Activated CD4-positive, alpha-beta memory T cell treated with anti-CD3 and anti-CD28 coated beads for 36 hours (primary cell): ENCODE results near the gene SREK1IP1. TPM values are rescaled to one million over a fixed set of nuclear protein-coding genes. Genes with fewer than 3 reads are reported as not detected.
A peak's percentile ranks its signal among the peaks of the same experiment; 100 is the strongest.

Experiments
- CTCF ChIA-PET: fragments of 350-600 bp; sonication (Branson Sonifier 250); formaldehyde crosslinking; loops from one replicate; lab custom pipeline; 2021; ENCODE audit warnings: antibody characterized with exemption, inconsistent platforms; lab: Charles Lee
- POLR2A ChIA-PET: fragments of 350-600 bp; sonication (Branson Sonifier 250); formaldehyde crosslinking; loops from one replicate; lab custom pipeline; 2021; ENCODE audit warnings: antibody characterized with exemption; lab: Charles Lee
- DNase-seq: peaks from one replicate; pipeline ENCODE4 v3.0.0-alpha.2; 2020
- H3K27ac Mint-ChIP-seq: one replicate; pipeline ENCODE4 v1.8.0; 2021; ENCODE audit warnings: mixed read lengths
- H3K27me3 Mint-ChIP-seq: one replicate; pipeline ENCODE4 v1.8.0; 2021; ENCODE audit warnings: mixed read lengths
- H3K36me3 Mint-ChIP-seq: one replicate; pipeline ENCODE4 v1.8.0; 2021; ENCODE audit warnings: mixed read lengths
- H3K4me1 Mint-ChIP-seq: one replicate; pipeline ENCODE4 v1.8.0; 2021; ENCODE audit warnings: low read depth, mixed read lengths
- H3K4me3 Mint-ChIP-seq: one replicate; pipeline ENCODE4 v1.8.0; 2021; ENCODE audit warnings: mild to moderate bottlenecking, mixed read lengths
- H3K9me3 Mint-ChIP-seq: one replicate; pipeline ENCODE4 v1.8.0; 2021; ENCODE audit warnings: mixed read lengths
- intact Hi-C: fragments of 100-400 bp; cut with micrococcal nuclease; formaldehyde crosslinking; loops from one replicate; pipeline ENCODE4 v1.15.1; 2023
- total RNA-seq, 2 experiments: library from RNA; stranded (reverse); gene quantifications; one replicate each; pipeline ENCODE4 v1.2.3, GENCODE V29; 2021

SREK1IP1 gene
- total RNA-seq, 2 experiments from 2014 or later: 20.2 to 24.3 TPM

DNA sequence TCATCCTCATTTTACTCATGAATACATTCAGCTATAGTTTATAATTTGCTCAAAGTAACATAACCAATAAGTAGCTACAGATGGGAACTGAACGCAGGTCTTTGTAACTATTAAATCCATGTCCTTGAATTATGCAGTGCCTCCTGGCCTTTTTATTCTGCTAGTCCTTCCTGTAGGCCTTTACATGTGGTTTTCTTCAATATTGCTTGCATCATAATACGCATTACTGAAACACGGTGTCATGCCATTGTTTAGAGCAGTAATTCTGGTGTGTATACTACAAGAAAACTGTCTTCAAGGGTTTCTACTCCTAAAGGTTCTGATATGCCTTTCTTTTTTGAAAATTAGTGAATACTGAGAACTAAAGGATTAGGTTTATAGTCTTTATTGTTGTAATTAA lies 21.0 kb upstream of the SREK1IP1 start:
- Mint-ChIP-seq H3K36me3 (peaks cover 14% of the 10 kb centered on the region), H3K4me1 (no peaks in the 10 kb centered on the region), H3K9me3 (no peaks in the 10 kb centered on the region), H3K4me3 (no peak overlapping the region), H3K27me3 (no peaks in the 10 kb centered on the region), H3K27ac (no peak overlapping the region)
- CTCF ChIA-PET: no interaction called here
- POLR2A ChIA-PET: no interaction called here
- DNase-seq: no peak
- intact Hi-C loops: no loop called here

DNA sequence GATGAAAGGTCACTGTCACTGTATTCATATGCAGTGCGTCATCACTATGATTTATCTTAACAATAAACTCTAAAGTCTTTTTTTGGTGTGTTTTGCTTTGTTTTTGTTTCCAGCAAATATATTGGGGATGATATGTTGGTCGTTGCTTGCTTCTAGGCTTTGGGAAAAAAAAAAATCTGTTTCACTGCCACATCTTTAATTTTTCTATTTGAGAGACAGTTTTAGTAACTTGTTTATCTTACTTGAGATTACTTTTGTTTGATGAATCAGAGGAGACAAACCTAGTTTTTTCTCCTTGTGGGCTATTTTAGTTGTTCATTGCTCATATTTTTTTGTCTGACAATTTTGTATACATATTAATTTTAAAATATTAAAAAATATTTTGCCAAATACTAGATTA lies 19.7 kb upstream of the SREK1IP1 start:
- Mint-ChIP-seq H3K4me3 (no peak overlapping the region), H3K27ac (no peak overlapping the region), H3K27me3 (no peaks in the 10 kb centered on the region), H3K9me3 (no peaks in the 10 kb centered on the region), H3K4me1 (no peaks in the 10 kb centered on the region), H3K36me3 (peaks cover 17% of the 10 kb centered on the region)
- intact Hi-C loops: no loop called here
- ChIA-PET CTCF (no interaction called here), POLR2A (no interaction called here)
- no peak for DNase-seq

DNA sequence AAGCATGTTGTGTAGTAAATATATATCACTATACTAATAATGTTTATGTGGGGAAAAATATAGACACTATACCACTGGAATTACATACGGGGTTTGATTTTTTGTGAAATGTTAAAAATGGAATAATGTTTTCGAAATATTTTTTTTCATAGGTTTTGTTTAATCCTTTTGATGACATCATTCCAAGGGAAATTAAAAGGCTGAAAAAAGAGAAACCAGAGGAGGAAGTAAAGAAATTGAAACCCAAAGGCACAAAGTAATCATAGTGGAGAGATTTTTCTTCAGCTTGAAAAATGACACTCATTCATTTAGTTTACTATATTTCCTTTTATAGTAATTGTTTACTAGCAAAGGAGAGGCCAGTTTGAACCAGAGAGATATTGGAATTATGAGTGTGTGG lies 17.9 kb upstream of the SREK1IP1 start:
- CTCF ChIA-PET: interaction anchor here (1.1 to 6.4 kb wide), 2 partner anchors 151 to 155 kb away, joined by 4 to 67 read pairs; no protein-coding TSS in a partner anchor

DNA sequence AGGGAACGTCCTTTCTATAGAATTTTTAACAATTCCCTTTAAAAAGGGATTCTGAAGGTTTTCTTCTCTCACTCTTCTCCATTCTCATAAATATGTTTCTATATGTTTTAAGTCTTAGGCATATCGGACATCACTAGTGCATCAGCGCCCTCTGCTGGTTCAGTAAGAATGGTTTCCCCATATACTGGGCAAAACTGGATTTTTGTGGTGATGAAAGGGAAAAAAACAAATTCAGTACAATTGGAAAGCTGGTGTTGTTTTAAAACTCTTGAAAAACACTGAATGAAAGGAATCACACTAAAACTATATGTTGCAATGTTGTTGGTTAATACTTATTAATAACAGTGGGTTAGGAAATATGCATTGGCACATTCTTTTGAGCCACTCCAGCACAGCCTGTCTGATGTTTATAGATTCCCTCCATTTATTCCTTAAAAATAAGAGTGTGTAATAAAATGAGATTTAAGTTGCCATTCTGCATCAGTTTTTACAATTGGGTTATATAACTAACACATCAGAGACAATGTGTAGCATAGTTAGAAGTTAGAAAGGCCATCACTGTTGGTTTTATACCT lies 16.0 kb upstream of the SREK1IP1 start:
- Mint-ChIP-seq H3K27me3 (no peaks in the 10 kb centered on the region), H3K4me3 (no peak overlapping the region), H3K4me1 (peaks cover 2% of the 10 kb centered on the region), H3K9me3 (no peaks in the 10 kb centered on the region), H3K27ac (no peak overlapping the region), H3K36me3 (peaks cover 16% of the 10 kb centered on the region)
- ChIA-PET CTCF (interaction anchor here (0.6 to 6.4 kb wide), 14 partner anchors 9 to 777 kb away, joined by 3 to 67 read pairs (median 4); partner anchors contain the start of genes CWC27 and SREK1IP1), POLR2A (no interaction called here)
- intact Hi-C loops: loop anchor here (1.0 to 5.0 kb wide), 2 partner anchors 149 to 712 kb away; no protein-coding TSS in a partner anchor
- peak; percentile 77 for DNase-seq

More for the DNA sequence above, 17.9 kb upstream of the SREK1IP1 start:
- Mint-ChIP-seq H3K27me3 (no peaks in the 10 kb centered on the region), H3K27ac (no peak overlapping the region), H3K9me3 (no peaks in the 10 kb centered on the region), H3K36me3 (peaks cover 13% of the 10 kb centered on the region), H3K4me1 (no peaks in the 10 kb centered on the region), H3K4me3 (no peak overlapping the region)
- POLR2A ChIA-PET: no interaction called here
- intact Hi-C loops: no loop called here
- no peak for DNase-seq

DNA sequence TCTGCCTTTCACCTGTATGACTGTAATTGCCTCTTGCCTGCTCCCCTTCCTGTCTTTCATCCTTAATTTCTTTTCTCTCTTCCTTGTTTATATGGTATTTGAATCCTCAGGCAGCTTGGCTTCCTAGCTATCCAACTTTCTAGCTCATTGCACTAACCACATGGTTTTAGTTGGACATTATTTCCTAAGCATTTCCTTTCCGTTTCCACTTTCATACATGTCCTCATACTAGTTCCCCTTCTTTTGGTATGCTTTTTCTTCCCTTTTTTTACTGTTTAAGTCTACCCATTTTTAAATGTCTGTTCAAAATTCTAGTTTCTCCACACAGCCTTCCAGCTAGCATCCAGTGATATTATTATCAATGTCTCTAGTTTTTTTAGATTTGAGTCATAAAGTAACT lies 6.8 kb upstream of the SREK1IP1 start:
- Mint-ChIP-seq H3K36me3 (peaks cover 19% of the 10 kb centered on the region), H3K27ac (no peak overlapping the region), H3K4me3 (no peak overlapping the region), H3K9me3 (no peaks in the 10 kb centered on the region), H3K4me1 (peaks cover 14% of the 10 kb centered on the region), H3K27me3 (no peaks in the 10 kb centered on the region)
- ChIA-PET CTCF (interaction anchor here (1.0 to 1.3 kb wide), 2 partner anchors 9 to 139 kb away, joined by 3 to 5 read pairs; no protein-coding TSS in a partner anchor), POLR2A (no interaction called here)
- intact Hi-C loops: no loop called here
- no peak for DNase-seq

DNA sequence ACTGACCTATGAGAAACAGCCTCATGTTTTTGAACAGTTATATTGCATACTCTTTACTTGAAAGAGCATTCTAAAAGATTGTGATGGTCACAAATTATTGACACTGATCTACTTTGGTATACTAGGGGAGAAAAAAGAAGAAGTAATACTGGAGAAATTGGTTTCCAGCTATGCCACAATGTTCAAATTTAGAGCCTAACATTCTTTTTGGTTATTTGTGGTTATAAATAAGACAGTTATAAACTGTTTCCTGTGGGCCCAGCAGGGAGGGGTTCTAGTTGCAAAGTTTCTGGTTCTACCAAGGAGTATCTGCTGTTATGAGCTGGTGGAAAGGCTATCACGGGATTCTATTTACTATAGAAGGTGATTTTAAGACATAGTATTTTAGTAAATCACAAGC lies 5.0 kb upstream of the SREK1IP1 start:
- Mint-ChIP-seq H3K4me1 (peaks cover 22% of the 10 kb centered on the region), H3K27ac (no peak overlapping the region), H3K4me3 (no peak overlapping the region), H3K9me3 (no peaks in the 10 kb centered on the region), H3K27me3 (no peaks in the 10 kb centered on the region), H3K36me3 (peaks cover 11% of the 10 kb centered on the region)
- DNase-seq: no peak
- ChIA-PET POLR2A (no interaction called here), CTCF (no interaction called here)
- intact Hi-C loops: no loop called here

DNA sequence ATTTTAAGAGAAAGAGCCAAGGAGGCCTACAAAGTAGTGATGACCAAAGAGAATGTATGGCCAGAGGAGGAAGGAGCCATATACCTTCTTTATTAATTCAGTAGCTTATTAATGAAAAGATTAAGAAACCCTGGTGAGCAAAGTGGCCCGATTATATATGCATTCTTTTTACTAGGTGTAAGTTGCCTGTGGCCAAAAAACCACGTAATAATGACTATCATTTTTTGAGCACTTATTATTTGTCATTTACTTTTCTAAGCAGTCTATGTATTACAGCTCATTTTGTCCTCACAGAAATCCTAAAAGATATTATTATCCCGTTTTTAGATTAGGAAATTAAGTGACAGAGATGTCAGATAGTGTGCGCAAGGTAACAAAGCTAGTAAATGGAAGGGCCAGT lies 3.2 kb upstream of the SREK1IP1 start:
- ChIA-PET CTCF (interaction anchor here (6.7 kb wide), 1 partner anchor 12 kb away, joined by 40 read pairs; no protein-coding TSS in a partner anchor), POLR2A (no interaction called here)
- Mint-ChIP-seq H3K27me3 (no peaks in the 10 kb centered on the region), H3K9me3 (no peaks in the 10 kb centered on the region), H3K4me1 (peaks cover 28% of the 10 kb centered on the region), H3K4me3 (no peak overlapping the region), H3K27ac (no peak overlapping the region), H3K36me3 (peaks cover 8% of the 10 kb centered on the region)
- intact Hi-C loops: no loop called here
- no peak for DNase-seq

DNA sequence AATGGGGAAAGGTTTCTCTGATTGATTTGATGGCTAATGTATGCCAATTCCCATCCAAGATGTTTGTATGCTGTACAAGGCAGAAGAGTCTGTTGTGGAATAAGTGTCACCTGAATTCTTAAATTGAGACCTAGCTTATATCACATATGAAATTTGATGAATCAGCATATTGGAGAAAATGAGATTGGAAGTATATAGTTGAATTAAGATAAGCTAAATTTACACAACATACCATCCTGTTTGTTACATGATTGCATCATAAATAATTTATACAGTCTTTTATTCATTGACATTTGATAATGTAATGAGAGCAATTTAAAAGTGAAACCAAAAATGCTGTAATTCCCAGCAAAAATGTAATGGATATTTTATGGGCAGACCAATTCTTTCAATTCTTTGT lies 1.4 kb upstream of the SREK1IP1 start:
- intact Hi-C loops: loop anchor here (2.0 to 5.0 kb wide), 3 partner anchors 133 to 713 kb away; no protein-coding TSS in a partner anchor
- Mint-ChIP-seq H3K36me3 (peaks cover 6% of the 10 kb centered on the region), H3K9me3 (no peaks in the 10 kb centered on the region), H3K27ac (no peak overlapping the region), H3K27me3 (no peaks in the 10 kb centered on the region), H3K4me3 (peak overlapping the region; percentile 100), H3K4me1 (peaks cover 41% of the 10 kb centered on the region)
- DNase-seq: no peak
- POLR2A ChIA-PET: no interaction called here
- CTCF ChIA-PET: interaction anchor here (1.3 to 6.7 kb wide), 2 partner anchors 14 to 136 kb away, joined by 3 to 40 read pairs; no protein-coding TSS in a partner anchor

DNA sequence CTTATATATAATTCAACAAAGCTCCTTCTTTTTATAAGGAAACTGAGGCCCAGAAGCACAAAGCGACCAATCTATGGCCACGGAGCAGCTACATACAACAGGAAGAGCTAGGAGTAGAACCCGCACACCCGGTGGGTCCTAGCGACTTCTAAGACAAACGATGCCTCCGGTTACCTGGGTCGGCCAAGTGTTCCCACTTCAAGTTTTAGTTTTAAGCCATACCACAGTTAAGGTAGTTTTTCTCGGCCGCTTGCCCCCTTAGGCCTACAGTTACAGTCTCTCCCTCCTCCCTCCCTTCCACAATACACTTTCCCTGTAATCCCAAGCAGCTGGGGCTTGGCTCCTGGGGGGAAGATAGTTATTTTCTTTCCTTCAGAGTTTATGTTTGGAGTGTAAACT lies 533 bp downstream of the SREK1IP1 start:
- Mint-ChIP-seq H3K4me1 (peaks cover 39% of the 10 kb centered on the region), H3K4me3 (peak overlapping the region; percentile 100), H3K9me3 (no peaks in the 10 kb centered on the region), H3K27me3 (no peaks in the 10 kb centered on the region), H3K27ac (peak overlapping the region; percentile 94), H3K36me3 (peaks cover 9% of the 10 kb centered on the region)
- intact Hi-C loops: loop anchor here (1.0 to 5.0 kb wide), 5 partner anchors 131 to 856 kb away; partner anchors contain the start of gene TRIM23
- peak; percentile 41 for DNase-seq
- CTCF ChIA-PET: interaction anchor here (1.6 to 6.7 kb wide), 2 partner anchors 9 to 16 kb away, joined by 3 to 40 read pairs; no protein-coding TSS in a partner anchor
- POLR2A ChIA-PET: interaction anchor here (0.9 to 2.0 kb wide), 4 partner anchors 11 to 267 kb away, joined by 3 to 7 read pairs (median 3); no protein-coding TSS in a partner anchor

DNA sequence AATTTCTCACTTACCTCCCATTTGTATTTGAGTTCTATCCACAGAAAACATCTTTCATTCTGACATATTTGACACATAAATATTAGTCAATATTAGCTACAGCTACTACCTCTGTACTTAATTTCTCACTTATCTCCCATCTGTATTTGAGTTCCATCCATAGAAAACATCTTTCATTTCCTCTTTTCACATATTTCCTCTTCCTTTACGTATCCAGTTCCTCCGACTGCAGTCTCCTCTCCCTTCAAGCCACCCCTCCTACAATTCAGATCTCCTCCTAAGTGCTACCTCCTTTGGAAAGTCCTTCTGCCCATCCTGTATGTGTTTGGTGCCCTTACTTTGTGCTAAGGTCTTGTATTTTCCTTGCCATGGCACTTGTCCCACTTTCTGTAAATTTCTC lies 1.6 kb downstream of the SREK1IP1 start:
- ChIA-PET CTCF (interaction anchor here (1.0 to 6.7 kb wide), 3 partner anchors 8 to 131 kb away, joined by 3 to 40 read pairs (median 3); no protein-coding TSS in a partner anchor), POLR2A (interaction anchor here (1.4 kb wide), 1 partner anchor 267 kb away, joined by 3 read pairs; no protein-coding TSS in a partner anchor)
- Mint-ChIP-seq H3K4me3 (peak overlapping the region; percentile 100), H3K4me1 (peaks cover 38% of the 10 kb centered on the region), H3K36me3 (peaks cover 9% of the 10 kb centered on the region), H3K27ac (no peak overlapping the region), H3K27me3 (no peaks in the 10 kb centered on the region), H3K9me3 (no peaks in the 10 kb centered on the region)
- intact Hi-C loops: loop anchor here (5.0 kb wide), 2 partner anchors 130 to 270 kb away; no protein-coding TSS in a partner anchor
- DNase-seq: no peak

DNA sequence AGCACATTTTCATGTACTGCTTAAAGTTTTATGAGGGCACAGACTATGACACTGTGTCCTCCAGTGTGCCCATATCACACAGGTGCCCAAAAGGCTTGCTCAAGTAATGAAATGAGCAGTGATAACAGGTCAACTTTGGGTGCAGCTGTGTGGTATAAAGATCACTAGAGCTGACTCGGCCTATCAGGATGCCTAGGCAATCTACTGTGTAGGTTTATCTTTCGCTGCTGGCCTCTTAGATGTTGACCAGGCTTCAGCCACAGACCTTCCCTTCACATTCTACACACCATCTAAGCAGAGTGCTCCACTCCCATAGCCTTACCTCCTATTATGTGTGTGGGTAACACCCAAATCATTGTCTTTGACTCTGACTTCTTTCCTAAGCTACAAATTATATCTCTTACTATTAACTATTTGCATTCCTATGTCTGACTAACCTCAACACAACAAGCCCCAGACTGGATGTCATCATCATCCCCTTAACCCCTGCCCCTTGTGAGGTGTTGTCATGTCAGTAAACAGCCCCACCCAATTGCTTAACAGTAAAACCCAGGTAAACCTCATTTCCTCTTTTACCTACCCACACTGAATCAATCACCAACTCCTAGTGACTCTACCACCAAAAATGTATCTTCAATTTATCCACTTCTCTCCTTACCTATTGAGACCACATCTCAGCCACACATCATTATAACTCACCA lies 2.5 kb downstream of the SREK1IP1 start:
- intact Hi-C loops: loop anchor here (5.0 kb wide), 2 partner anchors 129 to 271 kb away; no protein-coding TSS in a partner anchor
- Mint-ChIP-seq H3K4me1 (peaks cover 38% of the 10 kb centered on the region), H3K36me3 (peaks cover 11% of the 10 kb centered on the region), H3K27me3 (no peaks in the 10 kb centered on the region), H3K4me3 (no peak overlapping the region), H3K9me3 (no peaks in the 10 kb centered on the region), H3K27ac (no peak overlapping the region)
- POLR2A ChIA-PET: no interaction called here
- DNase-seq: no peak
- CTCF ChIA-PET: interaction anchor here (0.6 to 6.7 kb wide), 4 partner anchors 7 to 130 kb away, joined by 3 to 40 read pairs (median 3); no protein-coding TSS in a partner anchor
